Measurements from ENCODE around the gene TMED9. TPM values are rescaled to one million over a fixed set of nuclear protein-coding genes. Genes with fewer than 3 reads are reported as not detected.

Gene TMED9
- polyA plus RNA-seq, 3 donors, result 67.5 to 185 (median 118) TPM

DNA sequence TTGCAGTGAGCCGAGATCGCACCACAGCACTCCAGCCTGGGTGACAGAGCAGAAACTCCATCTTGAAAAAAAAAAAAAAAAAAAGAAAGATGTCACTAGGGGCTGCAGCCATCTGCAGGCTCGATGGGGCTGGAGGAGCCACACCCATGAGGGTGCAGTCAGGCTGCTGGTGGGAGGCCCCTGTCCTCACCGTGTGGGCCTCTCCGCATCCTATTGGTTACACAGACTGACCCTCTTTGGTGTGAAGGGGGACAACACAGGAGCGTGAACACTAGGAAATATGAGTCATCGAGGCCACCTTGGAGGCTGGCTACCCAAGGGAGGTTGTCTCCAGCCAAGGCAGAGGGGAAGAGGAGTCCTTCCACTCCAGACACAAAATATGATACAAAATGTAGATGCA, 23.7 kb upstream of the TMED9 start:
- WGBS, 3 donors, result 73 to 75% (median 75%) methylated on average over 7 of the region's 7 CpGs
- H3K27ac ChIP-seq (ENCODE audit: low read depth, low read length), result no peak overlapping the region

GRCh38 chr5:177569894-177570293, 22.1 kb upstream of the TMED9 start:
- H3K27ac ChIP-seq (ENCODE audit: low read depth, low read length), result no peak overlapping the region
- 67 to 88% (median 85%) methylated on average over 2 of the region's 2 CpGs for WGBS, 3 donors

DNA sequence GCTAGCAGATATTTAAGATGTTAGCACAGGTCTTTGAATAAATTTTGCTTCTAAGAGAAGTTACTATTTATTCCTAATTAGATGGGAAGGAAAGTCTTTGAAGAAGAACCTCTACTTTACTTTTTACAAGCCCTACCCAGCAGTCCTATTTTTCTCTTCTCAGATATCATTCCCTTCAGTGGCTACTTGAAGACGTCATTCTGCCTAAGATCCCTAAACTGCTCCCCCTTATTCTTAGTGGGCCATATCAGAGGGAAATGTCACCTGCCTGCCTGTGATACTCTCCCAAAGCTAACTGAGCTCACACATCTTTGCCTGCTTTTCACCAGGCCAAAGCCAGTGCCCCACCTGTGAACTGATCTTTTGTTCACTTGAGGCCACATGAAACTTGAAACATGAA, 16.5 kb upstream of the TMED9 start:
- WGBS, 3 donors, result 42 to 62% (median 51%) methylated on average over 1 of the region's 1 CpG
- H3K27ac ChIP-seq (ENCODE audit: low read depth, low read length), result no peak overlapping the region

- 74 to 89% (median 79%) methylated on average over 10 of the region's 10 CpGs for WGBS, 3 donors
- H3K27ac ChIP-seq (ENCODE audit: low read depth, low read length), result no peak overlapping the region
Observed at GRCh38 chr5:177576169-177576568, 15.8 kb upstream of the TMED9 start.

DNA sequence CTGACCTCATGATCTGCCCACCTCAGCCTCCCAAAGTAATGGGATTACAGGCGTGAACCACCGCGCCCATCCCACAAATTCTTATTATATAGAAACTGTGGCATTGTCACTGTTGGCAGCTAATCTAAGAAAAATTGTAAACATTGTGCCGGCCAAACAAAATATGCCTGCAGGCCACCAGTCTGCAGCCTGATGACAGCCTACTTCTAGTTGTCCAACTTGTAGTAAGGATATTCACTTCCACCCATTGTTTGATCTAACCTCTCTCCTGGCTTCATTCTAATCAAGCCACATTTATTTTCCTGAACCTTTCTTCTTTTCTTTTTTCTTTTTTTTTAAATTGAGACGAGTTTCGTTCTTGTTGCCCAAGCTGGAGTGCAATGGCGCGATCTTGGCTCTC, 13.7 kb upstream of the TMED9 start:
- 86 to 92% (median 88%) methylated on average over 8 of the region's 8 CpGs for WGBS, 3 donors
- no peak overlapping the region for H3K27ac ChIP-seq (ENCODE audit: low read depth, low read length)

GRCh38 chr5:177588413-177588909, 3.5 kb upstream of the TMED9 start:
- H3K27ac ChIP-seq (ENCODE audit: low read depth, low read length), result no peak overlapping the region
- WGBS, 3 donors, result 33 to 44% (median 42%) methylated on average over 13 of the region's 13 CpGs

GRCh38 chr5:177590406-177590805, 1.6 kb upstream of the TMED9 start:
- H3K27ac ChIP-seq (ENCODE audit: low read depth, low read length), result no peak overlapping the region
- WGBS, 3 donors, result 76 to 90% (median 77%) methylated on average over 1 of the region's 1 CpG

GRCh38 chr5:177591690-177592009, 353 bp upstream of the TMED9 start:
- no peak overlapping the region for H3K27ac ChIP-seq (ENCODE audit: low read depth, low read length)
- WGBS, 3 donors, result 14 to 17% (median 14%) methylated on average over 8 of the region's 8 CpGs

DNA sequence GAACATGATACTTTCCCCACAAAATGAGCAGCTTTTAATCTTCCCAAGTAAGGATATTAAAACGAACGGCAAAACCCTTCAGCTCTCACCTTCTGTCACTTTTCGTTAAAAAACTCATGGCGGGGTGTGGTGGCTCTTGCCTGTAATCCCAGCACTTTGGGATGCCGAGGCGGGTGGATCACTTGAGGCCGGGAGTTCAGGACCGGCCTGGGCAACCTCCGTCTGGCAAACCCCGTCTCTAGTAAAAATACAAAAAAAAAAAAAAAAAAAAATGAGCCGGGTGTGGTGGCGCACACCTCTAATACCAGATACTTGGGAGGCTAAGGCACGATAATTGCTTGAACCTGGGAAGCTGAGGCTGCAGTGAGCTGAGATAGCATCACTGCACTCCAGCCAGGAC, 902 bp downstream of the TMED9 start:
- 49 to 83% (median 82%) methylated on average over 13 of the region's 13 CpGs for WGBS, 3 donors
- no peak overlapping the region for H3K27ac ChIP-seq (ENCODE audit: low read depth, low read length)

DNA sequence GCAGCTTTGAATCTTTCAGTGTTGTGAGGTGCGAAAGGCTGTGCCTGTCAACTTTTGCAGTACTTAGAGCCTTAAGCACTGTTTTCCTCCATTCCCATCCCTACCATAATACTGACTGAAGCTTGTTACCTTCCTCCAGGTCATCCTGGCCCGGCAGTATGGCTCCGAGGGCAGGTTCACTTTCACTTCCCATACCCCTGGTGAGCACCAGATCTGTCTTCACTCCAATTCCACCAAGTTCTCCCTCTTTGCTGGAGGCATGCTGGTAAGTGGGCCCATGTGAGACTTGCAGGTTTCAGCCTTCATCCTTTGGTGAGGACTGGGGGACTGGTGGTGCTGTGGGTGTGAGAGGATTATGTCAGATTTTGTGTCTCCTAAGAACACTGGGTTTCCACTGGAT, 1.5 kb downstream of the TMED9 start:
- no peak overlapping the region for H3K27ac ChIP-seq (ENCODE audit: low read depth, low read length)
- 56 to 89% (median 88%) methylated on average over 3 of the region's 3 CpGs for WGBS, 3 donors

DNA sequence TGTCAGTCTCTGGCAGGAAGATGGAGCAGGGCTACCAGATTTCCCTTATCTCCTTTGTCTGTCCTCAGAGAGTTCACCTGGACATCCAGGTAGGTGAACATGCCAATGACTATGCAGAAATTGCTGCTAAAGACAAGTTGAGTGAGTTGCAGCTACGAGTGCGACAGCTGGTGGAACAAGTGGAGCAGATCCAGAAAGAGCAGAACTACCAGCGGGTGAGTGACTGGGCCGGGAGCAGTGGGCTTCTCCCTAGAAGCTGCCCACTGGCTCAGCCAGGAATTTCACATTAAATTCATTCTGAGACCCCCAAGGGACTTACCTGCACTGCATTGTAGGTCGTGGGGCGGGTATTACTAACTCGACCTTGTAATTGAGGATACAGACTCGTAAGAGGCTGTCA, 2.1 kb downstream of the TMED9 start:
- 71 to 93% (median 92%) methylated on average over 8 of the region's 8 CpGs for WGBS, 3 donors

DNA sequence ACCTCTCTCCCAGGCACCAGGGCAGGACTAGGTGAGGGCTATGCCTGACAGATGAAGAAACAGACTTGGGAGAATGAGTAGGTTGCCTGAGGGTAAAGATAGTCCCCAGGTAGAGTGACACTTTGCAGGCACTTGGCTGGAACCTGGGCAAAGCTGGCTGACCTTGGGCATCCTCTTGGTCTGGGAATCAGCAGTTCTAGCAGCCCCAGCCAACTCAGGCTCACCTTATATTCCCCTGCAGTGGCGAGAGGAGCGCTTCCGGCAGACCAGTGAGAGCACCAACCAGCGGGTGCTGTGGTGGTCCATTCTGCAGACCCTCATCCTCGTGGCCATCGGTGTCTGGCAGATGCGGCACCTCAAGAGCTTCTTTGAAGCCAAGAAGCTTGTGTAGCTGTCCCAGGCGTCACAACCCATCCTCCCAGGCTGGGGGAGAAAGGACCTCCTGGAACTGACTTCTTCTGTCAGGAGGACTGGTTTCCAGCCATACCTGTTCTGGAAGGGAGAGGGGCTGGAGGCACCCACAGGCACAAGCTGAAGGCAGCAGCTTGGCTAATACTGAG, 3.1 kb downstream of the TMED9 start:
- H3K27ac ChIP-seq (ENCODE audit: low read depth, low read length), result no peak overlapping the region
- 89 to 96% (median 95%) methylated on average over 8 of the region's 8 CpGs for WGBS, 3 donors

More for the DNA sequence above, 2.1 kb downstream of the TMED9 start:
- H3K27ac ChIP-seq (ENCODE audit: low read depth, low read length), result no peak overlapping the region

DNA sequence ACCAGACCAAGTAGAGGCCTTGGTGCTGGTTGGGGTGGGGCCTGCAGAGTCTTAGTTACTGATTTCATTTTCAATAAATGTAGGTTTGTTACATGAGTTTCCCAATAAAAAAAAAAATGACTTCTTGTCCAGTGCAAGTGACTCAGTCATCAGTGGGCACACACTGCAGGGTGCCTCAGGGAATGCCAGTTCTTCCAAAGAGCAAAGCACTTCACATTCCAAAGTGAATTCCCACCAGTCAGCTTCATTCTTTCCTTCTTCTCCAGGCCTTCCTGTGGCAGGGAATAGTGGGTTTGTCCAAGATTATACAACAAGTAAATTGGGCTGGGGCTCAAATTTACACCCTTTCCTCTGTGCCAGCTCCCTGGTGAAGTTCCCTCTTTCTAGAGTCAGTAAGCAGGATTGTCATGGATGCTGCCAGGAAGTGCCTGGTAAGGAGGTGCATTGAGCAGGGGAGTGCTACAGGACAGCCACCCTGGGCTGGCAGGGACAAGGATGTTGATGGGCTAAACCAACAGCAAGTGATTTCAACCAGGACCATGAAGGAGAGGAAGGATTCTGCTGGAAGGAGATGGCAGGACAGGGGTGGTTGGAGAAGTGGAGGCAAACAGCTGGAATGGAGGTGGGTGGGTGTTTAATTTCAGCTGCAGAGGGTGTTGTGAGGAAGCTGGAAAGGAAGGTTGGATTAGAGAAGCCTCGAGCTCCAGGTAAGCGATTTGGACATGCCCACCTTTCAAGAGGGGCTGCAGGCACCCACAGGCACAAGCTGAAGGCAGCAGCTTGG, 4.2 kb downstream of the TMED9 start:
- WGBS, 3 donors, result 93 to 100% (median 95%) methylated on average over 2 of the region's 2 CpGs

GRCh38 chr5:177596775-177597238, 4.8 kb downstream of the TMED9 start:
- no peak overlapping the region for H3K27ac ChIP-seq (ENCODE audit: low read depth, low read length)
- WGBS, 3 donors, result 82 to 91% (median 85%) methylated on average over 2 of the region's 2 CpGs

More for the DNA sequence above, 4.2 kb downstream of the TMED9 start:
- H3K27ac ChIP-seq (ENCODE audit: low read depth, low read length), result no peak overlapping the region

DNA sequence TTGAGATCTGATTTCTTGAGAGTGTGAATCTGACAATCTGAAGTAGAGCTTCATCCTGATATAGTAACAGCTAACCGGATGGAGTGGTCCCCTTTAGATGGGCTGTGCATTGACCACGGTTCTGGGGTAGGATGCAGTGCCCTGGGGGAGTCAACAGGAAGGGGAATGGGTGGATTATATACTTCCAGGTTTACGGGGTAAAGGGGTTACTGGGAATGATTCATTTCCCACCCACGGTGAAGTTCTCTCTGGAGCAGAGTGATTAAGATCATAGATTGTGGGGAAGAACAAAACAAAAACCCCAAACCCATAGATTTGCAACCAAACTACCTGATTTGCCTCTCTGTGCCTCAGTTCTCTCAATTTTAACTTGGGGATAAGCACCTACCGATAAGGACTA, 6.5 kb downstream of the TMED9 start:
- H3K27ac ChIP-seq (ENCODE audit: low read depth, low read length), result no peak overlapping the region
- 26 to 37% (median 28%) methylated on average over 5 of the region's 5 CpGs for WGBS, 3 donors

- H3K27ac ChIP-seq (ENCODE audit: low read depth, low read length), result no peak within 1 kb of the TSS
- WGBS, 3 donors, result 0 to 1% (median 0%) methylated on average over 56 to 85 of the region's 86 CpGs
Observed at GRCh38 chr5:177599731-177600507, 7.9 kb downstream of the TMED9 start, which contains the start of gene B4GALT7. TSS of gene B4GALT7 (plus strand) at chr5:177600132. CDS start at chr5:177600211, 79 bp downstream.

GRCh38 chr5:177600508-177601018, 8.6 kb downstream of the TMED9 start:
- WGBS, 3 donors, result 3 to 5% (median 4%) methylated on average over 16 of the region's 16 CpGs
- H3K27ac ChIP-seq (ENCODE audit: low read depth, low read length), result no peak overlapping the region

GRCh38 chr5:177601126-177601525, 9.1 kb downstream of the TMED9 start:
- H3K27ac ChIP-seq (ENCODE audit: low read depth, low read length), result no peak overlapping the region
- WGBS, 3 donors, result 86 to 95% (median 90%) methylated on average over 11 of the region's 11 CpGs
